ENCODE results near the gene SHB. TPM values are rescaled to one million over a fixed set of nuclear protein-coding genes. Genes with fewer than 3 reads are reported as not detected.

The SHB gene
- total RNA-seq, 2 donors from 2014 or later = 33.9 to 39.9 TPM

- Histone ChIP-seq H3K27me3 (no peaks in the 10 kb centered on the region), H3K36me3 (no peaks in the 10 kb centered on the region), H3K4me1 (peaks cover 0 to 87% of the 10 kb centered on the region in 2 donors), H3K9me3 (no peaks in the 10 kb centered on the region), H3K27ac (peak overlapping the region; percentile 77 to 79), H3K4me3 (peak overlapping the region in 1 of 2 donors; percentile 21)
- no peak for DNase-seq (ENCODE audit: low spot score)
- TF ChIP-seq, protein P1, sequence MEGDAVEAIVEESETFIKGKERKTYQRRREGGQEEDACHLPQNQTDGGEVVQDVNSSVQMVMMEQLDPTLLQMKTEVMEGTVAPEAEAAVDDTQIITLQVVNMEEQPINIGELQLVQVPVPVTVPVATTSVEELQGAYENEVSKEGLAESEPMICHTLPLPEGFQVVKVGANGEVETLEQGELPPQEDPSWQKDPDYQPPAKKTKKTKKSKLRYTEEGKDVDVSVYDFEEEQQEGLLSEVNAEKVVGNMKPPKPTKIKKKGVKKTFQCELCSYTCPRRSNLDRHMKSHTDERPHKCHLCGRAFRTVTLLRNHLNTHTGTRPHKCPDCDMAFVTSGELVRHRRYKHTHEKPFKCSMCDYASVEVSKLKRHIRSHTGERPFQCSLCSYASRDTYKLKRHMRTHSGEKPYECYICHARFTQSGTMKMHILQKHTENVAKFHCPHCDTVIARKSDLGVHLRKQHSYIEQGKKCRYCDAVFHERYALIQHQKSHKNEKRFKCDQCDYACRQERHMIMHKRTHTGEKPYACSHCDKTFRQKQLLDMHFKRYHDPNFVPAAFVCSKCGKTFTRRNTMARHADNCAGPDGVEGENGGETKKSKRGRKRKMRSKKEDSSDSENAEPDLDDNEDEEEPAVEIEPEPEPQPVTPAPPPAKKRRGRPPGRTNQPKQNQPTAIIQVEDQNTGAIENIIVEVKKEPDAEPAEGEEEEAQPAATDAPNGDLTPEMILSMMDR (IDR thresholded peaks at IDR 0.05) = no peak
Observed at GRCh38 chr9:38039090-38039906, 29.7 kb downstream of the SHB start.

DNA sequence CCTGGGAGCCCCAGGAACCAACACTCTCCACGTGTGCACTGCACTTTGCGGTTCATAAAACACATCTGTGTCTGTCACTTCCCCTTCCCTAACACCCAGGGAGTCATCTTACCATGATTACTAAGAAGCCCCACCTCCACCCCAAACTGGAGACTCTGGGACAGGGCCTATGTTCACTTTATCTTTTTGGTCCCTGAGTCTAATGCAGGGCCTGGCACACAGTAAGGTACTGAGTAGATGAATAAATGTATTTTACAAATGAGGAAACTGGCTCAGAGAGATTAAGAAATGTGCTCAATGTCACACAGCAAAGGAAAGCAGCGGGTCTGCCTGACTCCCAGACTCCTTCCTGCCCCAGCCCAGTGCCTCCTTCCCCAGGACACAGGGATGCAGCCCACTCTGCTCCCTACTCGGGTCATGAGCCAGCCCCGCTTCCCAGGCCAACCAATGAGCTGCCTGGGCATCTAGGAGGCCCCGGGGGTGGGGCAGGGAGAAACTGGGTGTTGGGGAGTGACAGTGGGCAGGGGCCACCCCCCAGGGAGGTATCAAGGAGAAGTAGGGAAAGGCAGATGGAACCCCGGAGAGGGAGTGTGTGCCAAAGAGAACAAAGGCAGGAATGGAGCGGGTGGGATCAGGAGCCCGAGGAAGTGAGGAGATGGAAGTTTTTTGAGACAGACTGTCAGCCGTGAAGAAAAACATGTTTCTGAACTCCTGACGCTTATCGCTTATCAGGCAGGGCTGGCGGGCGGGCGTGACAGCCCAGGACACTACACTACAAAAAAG lies 30.5 kb downstream of the SHB start:
- Histone ChIP-seq H3K9me3 (no peaks in the 10 kb centered on the region), H3K4me3 (peak overlapping the region in 1 of 2 donors; percentile 21), H3K27ac (peak overlapping the region; percentile 77 to 79), H3K27me3 (no peaks in the 10 kb centered on the region), H3K36me3 (no peaks in the 10 kb centered on the region), H3K4me1 (peaks cover 0 to 86% of the 10 kb centered on the region in 2 donors)
- DNase-seq (ENCODE audit: low spot score) = no peak
- TF ChIP-seq, protein P1 (IDR thresholded peaks at IDR 0.05) = no peak

- Histone ChIP-seq H3K4me3 (no peak overlapping the region), H3K36me3 (no peaks in the 10 kb centered on the region), H3K4me1 (peaks cover 0 to 83% of the 10 kb centered on the region in 2 donors), H3K27me3 (no peaks in the 10 kb centered on the region), H3K9me3 (no peaks in the 10 kb centered on the region), H3K27ac (peak overlapping the region; percentile 77 to 79)
- DNase-seq (ENCODE audit: low spot score) = no peak
- TF ChIP-seq, protein P1 (IDR thresholded peaks at IDR 0.05) = no peak
Observed at GRCh38 chr9:38037981-38038306, 31.1 kb downstream of the SHB start.

GRCh38 chr9:38036359-38037084 lies 32.5 kb downstream of the SHB start:
- Histone ChIP-seq H3K4me1 (peaks cover 0 to 84% of the 10 kb centered on the region in 2 donors), H3K27me3 (no peaks in the 10 kb centered on the region), H3K36me3 (no peaks in the 10 kb centered on the region), H3K4me3 (no peak overlapping the region), H3K9me3 (no peaks in the 10 kb centered on the region), H3K27ac (peak overlapping the region; percentile 77 to 79)
- DNase-seq (ENCODE audit: low spot score) = no peak
- TF ChIP-seq, protein P1 (IDR thresholded peaks at IDR 0.05) = no peak

DNA sequence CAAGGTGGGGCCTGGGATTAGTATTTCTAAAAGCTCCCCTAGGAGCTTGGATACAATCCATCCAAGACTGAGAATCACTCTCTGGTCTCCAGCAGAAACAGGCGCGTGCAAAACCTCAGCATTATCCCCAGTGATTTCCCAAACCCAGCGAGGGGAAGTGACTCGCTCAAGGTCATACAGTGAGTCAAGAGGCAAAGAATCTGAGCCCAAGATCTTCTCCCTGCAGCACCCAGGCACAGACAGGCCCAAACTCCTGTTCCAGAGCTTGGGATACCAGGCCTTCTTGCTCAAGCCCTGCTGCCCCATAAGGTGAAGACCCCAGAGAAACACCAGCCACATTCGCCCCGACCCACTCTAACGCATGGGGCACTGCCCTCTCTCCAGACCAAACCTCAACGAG lies 33.2 kb downstream of the SHB start:
- Histone ChIP-seq H3K27me3 (no peaks in the 10 kb centered on the region), H3K9me3 (no peaks in the 10 kb centered on the region), H3K4me1 (peaks cover 0 to 78% of the 10 kb centered on the region in 2 donors), H3K36me3 (no peaks in the 10 kb centered on the region), H3K4me3 (no peak overlapping the region), H3K27ac (no peak overlapping the region)
- TF ChIP-seq, protein P1 (IDR thresholded peaks at IDR 0.05) = no peak
- no peak for DNase-seq (ENCODE audit: low spot score)
